ENCODE measurements around the gene ZNF821. TPM values are rescaled to one million over a fixed set of nuclear protein-coding genes. Genes with fewer than 3 reads are reported as not detected.

ZNF821 gene
- total and polyA plus RNA-seq, 2 of the 8 experiments (the other 6 are each of a cell fraction or from before 2014, with no cell fraction given), result 9.5 to 14.1 TPM

DNA sequence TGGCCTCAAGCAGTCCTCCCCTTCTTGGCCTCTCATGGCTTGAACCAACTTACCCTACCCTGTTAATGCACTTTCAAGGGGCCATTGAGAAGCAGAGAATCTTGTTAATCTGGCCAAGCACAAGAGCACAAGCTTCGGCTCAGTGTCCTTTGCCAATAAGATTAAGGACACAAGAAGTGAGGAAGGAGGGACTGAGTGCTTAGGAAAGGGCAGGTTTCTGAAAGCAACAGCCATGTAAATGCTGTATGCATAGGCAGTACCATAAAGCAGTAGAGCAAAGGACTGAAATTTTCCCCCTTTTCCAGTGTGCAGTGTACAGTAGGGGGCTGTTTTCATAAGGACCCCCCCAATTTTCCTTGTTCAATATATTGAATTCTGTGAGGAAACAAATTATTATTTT lies 49.0 kb upstream of the ZNF821 start:
- H3K27ac ChIP-seq (ENCODE audit: low read depth, low read length), result no peak overlapping the region
- 100% methylated on average over 1 of the region's 1 CpG; no CpG with 5 or more reads in 1 of the 2 experiments for WGBS, 2 experiments (ENCODE audit: extremely low coverage in 1 of 2, insufficient coverage in 1 of 2, insufficient read length in 1 of 2, insufficient replicate concordance in 2 of 2, low coverage in 1 of 2, low lambda C conversion rate in 2 of 2, missing lambda C conversion rate in 1 of 2)

More for the DNA sequence above, 49.0 kb upstream of the ZNF821 start:
- POLR2A ChIA-PET (ENCODE audit: partially characterized antibody), result interaction anchor here (1.0 to 1.7 kb wide), 3 partner anchors 9 to 76 kb away, joined by 3 to 5 read pairs (median 4); partner anchors contain the start of gene DHODH
- Histone ChIP-seq H3K4me2 (ENCODE audit: insufficient read depth in 1 of 2, low read depth in 2 of 2, low read length in 2 of 2) (no peak overlapping the region), H3K36me3 (ENCODE audit: control insufficient read depth in 2 of 4, insufficient read depth in 4 of 4, low read length in 3 of 4) (peaks cover 12 to 44% (median 23%) of the 10 kb centered on the region in 4 experiments), H4K5ac (ENCODE audit: insufficient read length, low read depth, low read length) (no peak overlapping the region), H4K91ac (replicated peaks; ENCODE audit: insufficient read length, low read length) (no peak overlapping the region), H3K9ac (replicated peaks in 1 of 4; ENCODE audit: extremely low read depth in 1 of 4, low read depth in 3 of 4, low read length in 3 of 4) (no peak overlapping the region), H3K56ac (replicated peaks; ENCODE audit: insufficient read length, low read depth, low read length) (no peak overlapping the region), H2BK20ac (ENCODE audit: low read length) (no peak overlapping the region), H2BK15ac (ENCODE audit: low read length) (no peak overlapping the region), H2BK120ac (replicated peaks; ENCODE audit: low read depth, low read length) (no peak overlapping the region), H4K20me1 (replicated peaks in 1 of 2; ENCODE audit: control insufficient read depth in 1 of 2, insufficient read depth in 2 of 2, low read length in 2 of 2) (peaks cover 3 to 12% of the 10 kb centered on the region in 2 experiments), H2AFZ (ENCODE audit: low read length) (no peak overlapping the region), H3K79me1 (ENCODE audit: low read depth, low read length) (no peaks in the 10 kb centered on the region; the same call in 1 of the 2 replicates), H3K4me1 (replicated peaks in 1 of 4; ENCODE audit: control insufficient read depth in 3 of 4, insufficient read depth in 4 of 4, low read length in 3 of 4) (peaks cover 0 to 2% (median 0%) of the 10 kb centered on the region in 4 experiments; a peak in 3 of 7 replicates), H2BK5ac (ENCODE audit: low read depth, low read length) (no peak overlapping the region), H3K23ac (ENCODE audit: insufficient read length) (no peak overlapping the region), H2AK5ac (ENCODE audit: low read depth, low read length) (no peak overlapping the region), H3K23me2 (ENCODE audit: low read depth, low read length) (no peaks in the 10 kb centered on the region), H3K4ac (replicated peaks; ENCODE audit: insufficient read length, low read depth, low read length) (no peak overlapping the region), H3K4me3 (ENCODE audit: extremely low read depth in 1 of 4, insufficient read depth in 2 of 4, low read depth in 3 of 4, low read length in 4 of 4) (no peak overlapping the region), H3K18ac (ENCODE audit: extremely low read depth, low read length) (no peak overlapping the region), H3K9me3 (ENCODE audit: insufficient read depth in 2 of 2, low read depth in 1 of 2, low read length in 1 of 2) (no peaks in the 10 kb centered on the region), H4K8ac (ENCODE audit: extremely low read depth, insufficient read depth, low read length) (no peak overlapping the region), H2BK12ac (ENCODE audit: low read depth, low read length) (no peak overlapping the region), H3K27me3 (replicated peaks in 1 of 4; ENCODE audit: control insufficient read depth in 3 of 4, extremely low read depth in 1 of 4, insufficient read depth in 3 of 4, low read length in 3 of 4) (no peaks in the 10 kb centered on the region), H3K79me2 (ENCODE audit: control insufficient read depth in 1 of 2, insufficient read depth in 2 of 2, low read length in 2 of 2) (peaks cover 0 to 14% of the 10 kb centered on the region in 2 experiments; a peak in 1 of 4 replicates), H3K14ac (ENCODE audit: insufficient read length) (no peak overlapping the region)
- CTCF ChIA-PET (ENCODE audit: partially characterized antibody), result interaction anchor here (1.4 to 1.6 kb wide), 2 partner anchors 9 to 29 kb away, joined by 3 read pairs; no protein-coding TSS in a partner anchor
- no peak for TF ChIP-seq FOSL1 (IDR thresholded peaks at IDR 0.05; ENCODE audit: insufficient read depth, low read depth, low read length)
- peak; percentile 21; the same call in 1 of the 2 replicates for TF ChIP-seq POLR2AphosphoS5 (IDR thresholded peaks at IDR 0.05; ENCODE audit: low read depth, low read length)
- no peak for FAIRE-seq
- no peak for DNase-seq (ENCODE audit: low read depth in 1 of 2, low spot score in 2 of 2)
